HG03521 (cell line): ENCODE data around the gene LRRC15.

Experiments
- ATAC-seq: cut with Tn5 transposase; IDR thresholded peaks from one replicate; pipeline ENCODE4 v1.9.1; 2021; ENCODE audit warnings: mild to moderate bottlenecking, moderate library complexity; ENCODE audit not compliant: unreplicated experiment

The LRRC15 gene

GRCh38 chr3:194364652-194365434 lies 4.7 kb downstream of the LRRC15 start:
- ATAC-seq: no peak

- no peak for ATAC-seq
Observed at GRCh38 chr3:194364314-194364651, 5.3 kb downstream of the LRRC15 start.

GRCh38 chr3:194360568-194360967 lies 9.0 kb downstream of the LRRC15 start:
- no peak for ATAC-seq

GRCh38 chr3:194357681-194358080 lies 11.9 kb downstream of the LRRC15 start:
- no peak for ATAC-seq

- ATAC-seq: no peak
Observed at GRCh38 chr3:194355379-194355778, 14.2 kb downstream of the LRRC15 start.

GRCh38 chr3:194354315-194354714 lies 15.2 kb downstream of the LRRC15 start:
- ATAC-seq: no peak

- ATAC-seq: no peak
Observed at GRCh38 chr3:194352667-194353246, 16.8 kb downstream of the LRRC15 start.

- no peak for ATAC-seq
Observed at GRCh38 chr3:194351952-194352536, 17.5 kb downstream of the LRRC15 start.

GRCh38 chr3:194351080-194351672 lies 18.4 kb downstream of the LRRC15 start, which contains the start of gene CPN2:
Gene CPN2 (minus strand): TSS chr3:194351328. CDS start chr3:194342702, 8,626 bp downstream.
- ATAC-seq: no peak

GRCh38 chr3:194350726-194351071 lies 18.8 kb downstream of the LRRC15 start:
- no peak for ATAC-seq

GRCh38 chr3:194348354-194348753 lies 21.2 kb downstream of the LRRC15 start:
- no peak for ATAC-seq

- no peak for ATAC-seq
Observed at GRCh38 chr3:194346621-194347020, 22.9 kb downstream of the LRRC15 start.

- ATAC-seq: no peak
Observed at GRCh38 chr3:194346035-194346434, 23.5 kb downstream of the LRRC15 start.

GRCh38 chr3:194344012-194344411 lies 25.5 kb downstream of the LRRC15 start:
- no peak for ATAC-seq

GRCh38 chr3:194343561-194343893 lies 26.0 kb downstream of the LRRC15 start:
- ATAC-seq: no peak

GRCh38 chr3:194342861-194343560 lies 26.5 kb downstream of the LRRC15 start:
- no peak for ATAC-seq

- no peak for ATAC-seq
Observed at GRCh38 chr3:194340757-194341400, 28.7 kb downstream of the LRRC15 start.

- no peak for ATAC-seq
Observed at GRCh38 chr3:194339840-194340239, 29.7 kb downstream of the LRRC15 start.

- ATAC-seq: no peak
Observed at GRCh38 chr3:194339356-194339755, 30.2 kb downstream of the LRRC15 start.

GRCh38 chr3:194337965-194338753 lies 31.4 kb downstream of the LRRC15 start:
- no peak for ATAC-seq
